GM18873 (cell line): ENCODE measurements around the gene ZEB1.
"Not testable (repeated sequence)": the region's sequence is repeated elsewhere in the genome, so short reads cannot be mapped to it uniquely, and the experiment has no call there.

Experiments
- ATAC-seq: cut with Tn5 transposase; IDR thresholded peaks from one replicate; pipeline ENCODE4 v1.9.1; 2021; ENCODE audit warnings: mild to moderate bottlenecking, moderate library complexity, moderate number of reproducible peaks; ENCODE audit not compliant: unreplicated experiment, low FRiP score

ZEB1 gene

GRCh38 chr10:31568252-31568861 is 249.3 kb downstream of the ZEB1 start:
- not testable (repeated sequence) for ATAC-seq

DNA sequence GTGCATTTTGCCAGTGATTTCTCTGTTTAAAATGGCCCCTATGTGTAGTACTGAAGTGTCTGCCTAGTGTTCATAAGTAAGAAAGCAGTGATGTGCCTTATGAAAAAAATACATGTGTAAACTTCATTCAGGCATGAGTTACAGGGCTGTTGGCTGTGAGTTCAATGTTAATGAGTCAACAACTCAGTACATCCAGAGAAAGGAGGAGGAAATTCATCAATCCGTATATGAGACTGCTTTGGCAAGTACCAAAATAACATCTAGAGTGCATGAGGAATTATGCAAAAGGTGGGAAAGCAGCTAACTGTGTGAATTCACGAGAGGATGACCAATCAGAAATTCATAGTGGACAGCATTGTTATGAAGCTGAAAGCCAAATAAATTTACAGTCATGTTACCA is 255.6 kb downstream of the ZEB1 start:
- no peak for ATAC-seq

DNA sequence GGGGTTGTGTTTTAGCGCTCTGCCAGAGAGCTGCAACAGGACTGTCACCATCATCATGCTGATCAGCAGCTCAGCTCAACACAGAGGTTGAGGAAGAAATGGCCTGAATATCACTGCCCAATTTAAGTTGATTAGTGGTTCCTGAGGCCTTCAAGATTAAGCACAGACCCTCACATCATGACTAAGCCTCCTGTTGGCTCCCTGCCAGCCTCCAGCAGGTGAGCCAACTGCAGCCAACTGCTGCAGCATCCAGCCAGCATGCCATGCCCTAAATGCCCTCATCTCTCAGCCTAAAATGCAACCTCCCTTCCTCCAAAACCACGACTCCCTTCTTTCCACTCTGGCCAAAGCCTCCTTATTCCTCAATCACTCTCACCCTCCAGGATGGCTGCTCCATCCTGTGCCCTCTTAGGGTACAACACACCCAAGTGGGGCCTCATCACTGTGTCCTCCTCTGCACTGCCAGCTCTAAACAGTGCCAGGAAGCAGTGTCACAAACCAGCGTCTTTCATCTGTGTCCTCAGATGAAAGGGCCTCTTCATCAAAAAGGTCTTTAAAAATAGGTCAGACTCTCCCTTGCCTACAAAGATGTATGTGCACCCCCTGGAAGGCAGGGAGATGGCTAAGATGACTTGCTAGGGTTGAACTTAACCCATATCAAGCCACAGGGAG is 259.3 kb downstream of the ZEB1 start:
- ATAC-seq: no peak

DNA sequence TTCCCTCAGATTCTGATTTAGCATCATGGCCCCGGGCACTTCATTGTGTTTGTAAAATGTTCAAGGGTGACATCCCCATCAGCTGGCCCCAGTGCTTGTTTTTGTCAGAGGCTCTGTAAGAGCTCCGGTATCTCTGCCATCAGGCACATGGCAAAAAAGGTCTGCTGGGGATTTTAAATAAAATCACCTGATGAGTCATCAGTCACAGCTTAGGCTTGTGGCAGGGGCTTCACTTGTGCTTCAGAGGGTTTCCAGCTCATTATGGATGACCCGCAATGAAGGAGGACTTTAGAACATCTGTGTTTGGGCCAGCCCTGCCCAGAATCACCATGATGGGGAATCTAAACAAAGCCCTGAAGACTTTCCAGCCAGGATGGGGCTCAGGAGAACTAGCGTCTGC is 259.9 kb downstream of the ZEB1 start:
- ATAC-seq: no peak
